HG02678 (cell line): ENCODE measurements around the gene TGM1.

Experiments
- ATAC-seq: cut with Tn5 transposase; IDR thresholded peaks from one replicate; pipeline ENCODE4 v1.9.1; 2021; ENCODE audit warnings: mild to moderate bottlenecking, moderate library complexity; ENCODE audit not compliant: unreplicated experiment

TGM1 gene

GRCh38 chr14:24271134-24271833 is 8.3 kb upstream of the TGM1 start, which contains the start of gene RABGGTA:
RABGGTA (minus strand) TSS chr14:24271597; CDS start chr14:24271115, 482 bp downstream.
- peak; percentile 89 for ATAC-seq

GRCh38 chr14:24270537-24271133 is 7.7 kb upstream of the TGM1 start:
- ATAC-seq: no peak

- ATAC-seq: no peak
These were observed 7.0 kb upstream of the TGM1 start for GRCh38 chr14:24269910-24270536.

DNA sequence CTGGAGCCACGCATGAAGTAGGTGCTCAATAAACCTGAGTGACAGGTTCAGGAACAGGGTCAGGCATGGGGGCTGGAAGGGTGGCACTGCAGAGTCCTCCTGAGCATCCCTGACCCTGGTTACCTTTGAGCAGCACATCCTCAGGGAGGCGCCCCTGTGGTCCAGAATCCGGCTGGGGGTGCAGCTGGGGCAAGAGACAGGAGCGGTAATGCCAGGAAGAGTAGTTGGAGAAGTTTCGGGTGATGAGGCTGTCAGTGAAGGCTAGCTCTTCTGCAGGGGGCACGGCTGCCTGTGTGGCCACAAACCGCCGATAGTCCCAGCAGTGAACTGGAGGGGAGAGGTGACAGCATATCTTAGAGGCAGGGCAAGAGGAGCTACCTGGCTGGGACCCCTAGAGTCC is 6.4 kb upstream of the TGM1 start:
- no peak for ATAC-seq

DNA sequence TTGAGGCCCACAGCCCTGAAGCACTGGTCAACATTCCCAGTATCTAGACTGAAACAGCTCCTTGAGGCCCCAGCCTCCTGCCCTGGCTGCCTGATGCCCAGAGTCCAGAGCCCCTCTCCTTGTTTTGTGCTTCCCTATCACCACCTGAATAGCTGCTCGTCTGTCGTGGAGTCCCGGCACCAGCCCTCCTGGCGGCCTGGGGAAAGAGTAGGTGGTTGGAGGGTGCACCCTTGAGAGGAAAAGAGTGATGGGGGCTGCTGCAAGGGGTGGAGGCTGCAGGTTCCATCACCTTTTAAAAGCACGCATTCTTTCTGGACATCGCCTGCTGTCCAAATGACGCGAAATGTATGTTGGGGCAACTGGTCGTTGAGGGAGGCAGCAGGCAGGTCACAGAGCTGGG is 5.2 kb upstream of the TGM1 start:
- no peak for ATAC-seq

- ATAC-seq: no peak
These were observed 4.5 kb upstream of the TGM1 start for GRCh38 chr14:24267516-24267915.

DNA sequence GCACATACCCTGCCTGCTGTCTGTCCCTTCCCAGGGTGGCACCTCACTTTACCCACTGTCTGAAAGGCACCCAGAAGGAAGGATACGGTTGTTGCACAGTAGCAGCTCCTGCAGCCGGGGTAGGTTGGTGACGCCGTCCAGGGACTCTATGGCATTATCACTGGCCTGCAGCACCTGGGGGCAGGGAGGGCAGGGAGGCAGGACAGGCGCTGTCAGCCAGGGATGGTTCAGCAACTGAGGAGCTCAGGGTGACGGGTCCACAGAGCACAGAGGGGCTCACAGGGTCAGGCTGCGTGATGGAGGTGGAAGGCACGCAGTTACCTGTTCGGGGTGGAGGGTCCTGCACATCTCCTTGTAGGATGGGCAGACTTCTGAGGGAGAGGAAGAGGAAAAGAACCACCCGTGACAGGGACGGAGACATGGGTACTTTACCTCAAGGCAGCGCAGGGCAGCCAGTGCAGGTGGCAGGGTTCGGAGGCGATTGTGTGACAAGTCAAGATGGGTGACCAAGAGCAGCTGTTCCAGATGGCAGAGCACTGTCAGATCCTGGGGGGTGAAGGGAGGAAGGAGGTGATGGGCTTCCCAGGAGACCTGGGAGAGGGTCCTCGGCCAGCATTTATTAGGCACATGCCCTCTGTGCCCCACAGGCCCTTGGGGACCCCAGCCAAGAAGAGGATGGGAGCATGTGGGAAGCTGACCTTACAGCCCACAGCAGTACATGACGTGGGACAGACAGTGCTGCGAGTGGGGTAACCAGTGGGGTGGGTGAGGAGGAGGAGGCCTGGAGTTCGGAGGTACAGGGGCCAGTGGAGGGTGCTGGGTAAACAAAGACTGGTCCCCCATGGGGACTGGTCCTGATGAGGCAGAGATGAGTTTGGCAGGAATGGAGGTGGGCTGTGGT is 3.6 kb upstream of the TGM1 start:
- no peak for ATAC-seq

- no peak for ATAC-seq
These were observed 1.3 kb upstream of the TGM1 start for GRCh38 chr14:24264298-24264697.

DNA sequence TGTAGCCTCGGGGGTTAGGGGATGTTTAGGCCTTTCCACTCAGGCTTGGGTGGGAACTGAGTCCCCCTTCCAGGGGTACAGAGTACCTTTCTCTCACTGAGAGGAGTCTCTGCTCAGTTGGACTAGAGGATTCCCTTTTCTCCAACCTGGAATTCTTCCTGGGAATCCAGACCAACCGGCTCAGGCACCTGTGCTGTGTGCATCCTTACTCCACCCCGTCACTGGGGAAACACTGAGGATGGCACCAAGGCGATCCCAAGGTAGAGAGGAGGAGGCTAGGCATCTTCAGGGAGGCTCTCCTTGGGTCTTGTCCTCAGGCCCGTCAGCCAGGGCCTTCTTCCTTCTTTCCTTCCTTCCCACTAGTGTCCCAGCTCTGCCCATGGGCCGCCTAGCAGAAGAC is 871 bp upstream of the TGM1 start:
- ATAC-seq: no peak

DNA sequence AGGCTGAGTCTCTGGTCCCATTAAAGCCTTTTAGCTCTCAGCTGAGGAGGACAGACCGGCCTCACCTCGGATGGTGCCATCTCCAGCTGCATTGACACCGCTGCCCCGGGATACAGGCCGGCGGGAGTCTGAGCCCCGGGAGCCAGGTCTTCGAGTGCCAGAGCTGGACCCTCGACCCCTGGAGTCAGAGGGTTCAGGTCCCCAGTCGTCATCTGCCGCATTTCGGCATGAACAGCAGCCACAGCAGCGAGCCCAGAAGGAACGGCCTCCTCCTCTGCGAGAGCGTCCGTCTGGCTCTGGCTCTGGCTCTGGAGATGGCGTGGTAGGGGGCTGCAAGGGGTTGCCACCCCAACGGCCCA is 1.0 kb downstream of the TGM1 start:
- ATAC-seq: no peak

DNA sequence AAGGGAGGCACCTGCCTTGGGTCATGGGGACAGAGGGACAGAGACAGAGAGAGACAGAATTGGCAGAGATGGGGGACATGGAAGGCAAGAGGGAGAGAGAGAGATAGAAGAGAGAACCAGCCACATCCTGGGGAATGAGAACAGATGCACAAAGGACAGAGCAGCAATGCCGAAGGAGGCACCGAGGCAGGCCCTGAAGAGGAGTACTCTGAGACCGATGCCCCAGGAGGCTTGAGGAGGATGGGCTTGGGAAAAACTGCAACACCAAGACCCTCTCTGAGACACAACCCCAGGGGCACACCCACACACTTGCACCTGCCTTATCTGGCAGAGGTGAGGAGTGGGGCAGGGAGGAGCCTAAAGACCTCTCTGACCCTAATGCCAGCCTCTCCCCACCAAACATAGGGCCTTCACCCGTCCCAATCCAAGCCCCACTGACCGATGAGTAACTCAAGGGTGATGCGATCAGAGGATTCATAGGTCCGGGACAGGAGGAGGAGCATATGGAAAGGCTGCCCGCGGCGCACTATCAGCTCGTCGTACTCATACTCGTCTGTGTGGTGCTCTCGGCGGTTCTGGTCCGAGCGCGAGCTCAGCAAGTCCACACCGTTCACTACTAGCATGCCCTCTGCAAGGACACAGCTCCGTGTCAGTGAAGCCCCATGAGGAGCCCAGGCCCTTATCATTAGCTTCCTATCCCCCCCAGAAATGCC is 1.6 kb downstream of the TGM1 start:
- ATAC-seq: no peak

- ATAC-seq: no peak
These were observed 2.2 kb downstream of the TGM1 start for GRCh38 chr14:24260780-24261157.

- ATAC-seq: no peak
These were observed 2.8 kb downstream of the TGM1 start for GRCh38 chr14:24260026-24260779.

DNA sequence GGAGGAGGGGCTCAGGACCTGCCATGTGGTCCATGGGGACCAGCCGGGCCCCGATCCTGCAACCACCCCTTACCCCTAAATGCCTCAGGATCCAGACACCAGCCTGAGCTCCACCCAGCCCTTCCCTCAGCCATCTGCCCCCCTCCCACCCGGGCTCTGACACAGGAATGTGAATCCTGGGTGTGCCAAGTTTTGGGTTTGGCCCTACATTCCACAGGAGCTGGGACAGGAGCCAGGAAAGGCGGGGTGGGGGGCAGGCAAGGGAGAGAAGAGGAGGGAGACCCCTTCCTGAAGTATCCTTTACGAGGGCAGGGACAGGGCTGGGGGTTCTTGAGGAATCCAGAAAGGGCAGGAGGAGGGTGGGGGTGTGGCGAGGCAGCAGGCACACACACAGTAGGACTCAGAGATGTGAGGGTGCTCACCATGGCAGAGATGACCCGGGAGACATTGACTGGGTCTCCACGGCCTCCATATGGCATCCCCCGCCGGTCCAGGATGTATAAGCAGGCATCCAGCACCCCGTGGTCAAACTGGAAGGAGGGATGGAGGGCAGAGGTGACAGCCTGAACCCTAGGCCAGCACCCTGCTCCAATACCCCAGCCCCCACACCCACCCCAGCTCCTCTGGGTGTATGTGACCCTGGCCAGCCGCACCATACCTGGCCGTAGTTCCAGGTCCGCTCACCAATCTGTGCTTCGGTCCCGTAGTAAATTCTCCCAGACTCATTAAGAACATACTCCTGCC is 3.5 kb downstream of the TGM1 start:
- no peak for ATAC-seq

DNA sequence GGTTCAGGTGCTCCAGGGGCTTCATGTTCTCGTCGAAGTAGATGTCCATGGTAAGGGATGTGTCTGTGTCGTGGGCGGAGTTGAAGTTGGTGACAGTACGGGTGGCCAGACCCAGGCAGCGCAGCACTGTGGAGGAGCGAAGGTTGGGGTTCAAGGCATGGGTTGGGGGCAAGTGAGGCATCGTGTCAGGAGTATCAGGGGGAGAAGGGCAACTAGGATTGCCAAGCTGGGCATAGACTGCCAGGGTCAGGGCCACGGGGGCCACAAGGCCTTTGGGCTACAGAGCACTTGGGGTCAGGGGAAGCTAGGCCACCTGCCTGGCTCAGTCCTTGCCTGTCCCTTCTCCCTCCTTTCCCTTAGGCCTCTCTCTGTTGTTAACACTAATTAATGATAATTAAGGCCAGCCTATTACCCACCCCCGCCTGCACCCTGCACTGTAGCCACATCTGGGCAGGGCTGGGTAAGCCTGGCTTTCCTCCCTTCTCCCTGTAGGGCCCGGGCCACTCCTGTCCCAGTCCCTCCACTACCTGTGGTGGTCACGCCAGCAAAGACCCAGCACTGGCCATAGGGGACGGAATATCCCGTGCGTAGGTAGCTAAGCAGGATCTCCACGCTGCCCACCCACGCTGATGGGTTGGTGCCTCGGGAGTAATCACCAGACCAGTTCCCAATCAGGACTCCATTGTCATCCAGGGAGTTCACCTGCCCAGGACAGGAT is 4.3 kb downstream of the TGM1 start:
- no peak for ATAC-seq

- no peak for ATAC-seq
These were observed 4.9 kb downstream of the TGM1 start for GRCh38 chr14:24258119-24258518.

DNA sequence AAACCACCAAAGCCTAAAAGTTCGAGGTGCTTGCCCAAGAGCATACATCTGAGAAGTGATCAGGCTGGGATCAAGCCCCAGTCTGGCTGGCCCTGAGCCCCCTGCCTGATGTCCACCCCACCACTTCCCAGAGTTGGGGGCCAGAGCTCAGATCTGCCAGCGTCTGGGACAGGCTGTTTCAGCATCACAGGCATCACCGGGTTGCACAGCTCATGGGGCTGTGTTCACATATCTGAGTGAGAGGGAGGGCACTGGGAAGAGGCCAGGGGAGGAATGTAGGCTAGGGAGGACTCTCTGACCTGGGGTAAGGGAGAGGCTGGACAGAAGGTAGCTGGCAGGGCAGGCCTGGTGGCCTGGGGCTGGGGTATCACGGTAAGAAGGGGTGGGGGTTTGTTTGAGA is 6.0 kb downstream of the TGM1 start:
- ATAC-seq: no peak

GRCh38 chr14:24255931-24256711 is 6.9 kb downstream of the TGM1 start:
- ATAC-seq: no peak
